ENCODE measurements around the gene LDHAL6B. TPM values are rescaled to one million over a fixed set of nuclear protein-coding genes. Genes with fewer than 3 reads are reported as not detected.

The LDHAL6B gene
- not detected for total RNA-seq

- H3K36me3 ChIP-seq = no peaks in the 10 kb centered on the region
- no peak for TF ChIP-seq CTCF (IDR thresholded peaks at IDR 0.05)
- TF ChIP-seq POLR2AphosphoS5 (IDR thresholded peaks at IDR 0.05) = no peak
- TF ChIP-seq POLR2A (IDR thresholded peaks at IDR 0.05) = no peak
- intact Hi-C loops (cut with DNase I; ENCODE audit: low total_unique reads) = no loop called here
Observed at GRCh38 chr15:59206623-59207183, at the start of gene LDHAL6B. Gene LDHAL6B, plus strand, starts transcription at chr15:59206843. Its CDS starts 98 bp downstream, at chr15:59206941.

GRCh38 chr15:59157396-59157795, 49.2 kb upstream of the LDHAL6B start:
- Histone ChIP-seq H3K9me3 (no peaks in the 10 kb centered on the region), H3K4me1 (peaks cover 0 to 12% of the 10 kb centered on the region in 2 donors), H3K27me3 (no peaks in the 10 kb centered on the region), H3K4me3 (no peak overlapping the region), H3K36me3 (no peaks in the 10 kb centered on the region), H3K27ac (peak overlapping the region; percentile 43 to 66)
- intact Hi-C loops (cut with DNase I; ENCODE audit: low total_unique reads) = no loop called here
- TF ChIP-seq POLR2A (IDR thresholded peaks at IDR 0.05) = no peak
- no peak for TF ChIP-seq CTCF (IDR thresholded peaks at IDR 0.05)
- TF ChIP-seq POLR2AphosphoS5 (IDR thresholded peaks at IDR 0.05) = no peak
- DNase-seq (ENCODE audit: low spot score in 2 of 2) = no peak

More at GRCh38 chr15:59206623-59207183, at the start of gene LDHAL6B:
- no peaks in the 10 kb centered on the region for H3K9me3 ChIP-seq
- no peak within 1 kb of the TSS for H3K27ac ChIP-seq
- no peak for DNase-seq (ENCODE audit: low spot score in 2 of 2)
- H3K4me3 ChIP-seq = no peak within 1 kb of the TSS
- H3K4me1 ChIP-seq = no peaks in the 10 kb centered on the region
- no peaks in the 10 kb centered on the region for H3K27me3 ChIP-seq

GRCh38 chr15:59157840-59158700, 48.6 kb upstream of the LDHAL6B start:
- no peak for DNase-seq (ENCODE audit: low spot score in 2 of 2)
- Histone ChIP-seq H3K4me3 (no peak overlapping the region), H3K9me3 (no peaks in the 10 kb centered on the region), H3K27ac (peak overlapping the region; percentile 43 to 66), H3K4me1 (peaks cover 0 to 12% of the 10 kb centered on the region in 2 donors), H3K27me3 (no peaks in the 10 kb centered on the region), H3K36me3 (no peaks in the 10 kb centered on the region)
- TF ChIP-seq POLR2AphosphoS5 (IDR thresholded peaks at IDR 0.05) (no peak), CTCF (IDR thresholded peaks at IDR 0.05) (no peak), POLR2A (IDR thresholded peaks at IDR 0.05) (no peak)
- intact Hi-C loops (cut with DNase I; ENCODE audit: low total_unique reads) = no loop called here

GRCh38 chr15:59158701-59159034, 48.0 kb upstream of the LDHAL6B start:
- H3K27ac ChIP-seq = peak overlapping the region; percentile 43 to 66
- H3K9me3 ChIP-seq = no peaks in the 10 kb centered on the region
- intact Hi-C loops (cut with DNase I; ENCODE audit: low total_unique reads) = no loop called here
- no peaks in the 10 kb centered on the region for H3K27me3 ChIP-seq
- H3K36me3 ChIP-seq = no peaks in the 10 kb centered on the region
- TF ChIP-seq CTCF (IDR thresholded peaks at IDR 0.05) (no peak), POLR2A (IDR thresholded peaks at IDR 0.05) (no peak), POLR2AphosphoS5 (IDR thresholded peaks at IDR 0.05) (no peak)
- peaks cover 0 to 12% of the 10 kb centered on the region in 2 donors for H3K4me1 ChIP-seq
- no peak for DNase-seq (ENCODE audit: low spot score in 2 of 2)
- H3K4me3 ChIP-seq = no peak overlapping the region

- H3K4me1 ChIP-seq = peaks cover 0 to 12% of the 10 kb centered on the region in 2 donors
- TF ChIP-seq POLR2AphosphoS5 (IDR thresholded peaks at IDR 0.05) (no peak), POLR2A (IDR thresholded peaks at IDR 0.05) (no peak), CTCF (IDR thresholded peaks at IDR 0.05) (no peak)
- H3K27me3 ChIP-seq = no peaks in the 10 kb centered on the region
- H3K4me3 ChIP-seq = no peak overlapping the region
- no peaks in the 10 kb centered on the region for H3K9me3 ChIP-seq
- H3K27ac ChIP-seq = peak overlapping the region; percentile 43 to 66
- H3K36me3 ChIP-seq = no peaks in the 10 kb centered on the region
- intact Hi-C loops (cut with DNase I; ENCODE audit: low total_unique reads) = no loop called here
- DNase-seq (ENCODE audit: low spot score in 2 of 2) = no peak
Observed at GRCh38 chr15:59159210-59159609, 47.4 kb upstream of the LDHAL6B start.
